ENCODE results near the gene CLDN10.
"Not testable (repeated sequence)": the region's sequence is repeated elsewhere in the genome, so short reads cannot be mapped to it uniquely, and the experiment has no call there.

Gene CLDN10, protein sequence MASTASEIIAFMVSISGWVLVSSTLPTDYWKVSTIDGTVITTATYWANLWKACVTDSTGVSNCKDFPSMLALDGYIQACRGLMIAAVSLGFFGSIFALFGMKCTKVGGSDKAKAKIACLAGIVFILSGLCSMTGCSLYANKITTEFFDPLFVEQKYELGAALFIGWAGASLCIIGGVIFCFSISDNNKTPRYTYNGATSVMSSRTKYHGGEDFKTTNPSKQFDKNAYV

DNA sequence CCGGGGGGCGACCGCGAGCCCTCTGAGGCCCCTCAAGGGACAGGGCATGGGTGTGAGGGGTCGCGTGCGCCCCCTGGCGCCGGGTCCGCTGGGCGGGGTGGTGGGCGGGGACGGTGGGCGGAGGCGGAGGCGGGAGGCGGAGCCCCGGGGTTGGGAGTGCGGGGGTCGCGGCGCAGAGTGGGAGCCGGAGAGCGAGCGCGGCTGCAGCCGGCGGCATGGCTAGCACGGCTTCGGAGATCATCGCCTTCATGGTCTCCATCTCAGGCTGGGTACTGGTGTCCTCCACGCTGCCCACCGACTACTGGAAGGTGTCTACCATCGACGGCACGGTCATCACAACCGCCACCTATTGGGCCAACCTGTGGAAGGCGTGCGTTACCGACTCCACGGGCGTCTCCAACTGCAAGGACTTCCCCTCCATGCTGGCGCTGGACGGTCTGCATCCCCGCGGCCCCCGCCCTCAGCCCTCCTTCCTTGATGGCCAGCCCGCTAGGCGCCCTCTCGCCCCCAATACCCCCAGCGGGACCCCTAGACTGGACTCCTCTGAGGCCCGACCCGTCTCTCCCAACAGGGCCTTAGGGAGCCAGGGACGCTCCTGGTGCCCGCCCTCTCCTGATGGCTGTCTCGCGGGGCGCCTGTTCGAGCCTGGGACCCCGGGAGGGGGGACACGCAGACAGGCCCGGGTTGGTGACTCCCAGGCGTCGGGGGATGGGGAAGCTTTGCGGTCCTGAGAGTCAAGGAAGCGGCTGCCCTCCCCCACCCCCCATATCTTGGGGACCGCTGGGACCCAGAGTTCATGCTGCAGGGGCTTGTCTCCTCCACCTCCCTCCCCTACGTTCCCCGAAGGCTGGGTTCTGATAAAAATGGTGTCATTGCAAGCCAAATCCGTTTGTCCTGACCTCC, at the start of gene CLDN10:
Gene CLDN10, plus strand, starts transcription at position 182 of the 903 bp plus-strand sequence. Its CDS starts 34 bp downstream, at position 216.
- DNase-seq = no peak

DNA sequence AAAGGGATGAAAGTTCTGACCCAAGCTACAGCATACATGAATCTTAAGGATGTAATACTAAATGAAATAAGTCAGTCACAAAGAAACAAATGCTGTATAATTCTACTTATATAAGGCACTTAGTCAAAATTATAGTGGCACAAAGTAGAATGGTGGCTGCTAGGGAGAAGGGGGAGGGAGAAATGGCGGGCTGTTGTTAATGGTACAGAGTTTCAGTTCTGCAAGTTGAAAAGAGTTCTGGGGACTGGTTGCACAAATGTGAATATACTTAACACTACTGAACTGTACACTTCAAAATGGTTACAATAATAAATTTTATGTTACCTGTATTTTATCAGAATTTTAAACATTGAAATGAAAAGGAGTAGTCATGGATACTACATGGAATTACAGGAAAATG, 48.9 kb upstream of the CLDN10 start:
- no peak for DNase-seq

DNA sequence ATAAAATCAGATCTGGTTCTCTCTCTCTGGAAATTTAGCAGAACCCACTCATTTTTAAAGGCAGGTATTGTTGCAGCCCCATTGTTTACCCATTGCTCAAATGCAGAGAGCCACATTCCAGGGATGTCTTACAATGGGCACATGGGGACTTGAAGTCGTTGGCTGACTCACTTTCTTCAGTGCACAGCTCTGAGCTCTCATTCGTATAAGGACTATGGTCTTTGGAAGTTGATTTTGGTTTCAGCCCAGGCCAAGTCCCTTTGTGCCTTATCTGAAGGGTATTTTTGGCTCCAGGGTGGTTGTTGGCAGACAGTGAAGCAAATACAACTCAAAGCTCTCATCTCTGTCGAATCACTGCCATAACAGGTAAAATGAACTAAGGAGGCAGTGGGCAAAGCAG, 47.3 kb upstream of the CLDN10 start:
- no peak for DNase-seq

DNA sequence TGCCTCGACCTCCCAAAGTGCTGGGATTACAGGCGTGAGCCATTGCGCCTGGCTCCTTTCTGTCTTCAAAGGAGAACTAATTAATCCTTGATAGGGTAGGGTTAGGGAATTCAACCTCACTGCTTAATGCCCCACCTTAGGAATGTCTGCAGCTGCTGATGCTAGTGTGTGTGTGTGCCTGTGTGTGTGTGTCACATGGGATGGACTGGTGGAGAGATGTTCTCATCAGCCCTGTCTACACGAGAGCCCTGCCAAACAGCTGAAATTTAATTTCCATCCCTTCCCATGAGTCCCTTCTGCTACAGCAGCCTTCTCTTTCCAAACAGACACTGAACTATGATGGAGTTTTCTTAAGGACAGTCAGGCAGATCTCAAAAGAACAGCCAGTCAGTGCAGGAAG, 46.5 kb upstream of the CLDN10 start:
- no peak for DNase-seq

DNA sequence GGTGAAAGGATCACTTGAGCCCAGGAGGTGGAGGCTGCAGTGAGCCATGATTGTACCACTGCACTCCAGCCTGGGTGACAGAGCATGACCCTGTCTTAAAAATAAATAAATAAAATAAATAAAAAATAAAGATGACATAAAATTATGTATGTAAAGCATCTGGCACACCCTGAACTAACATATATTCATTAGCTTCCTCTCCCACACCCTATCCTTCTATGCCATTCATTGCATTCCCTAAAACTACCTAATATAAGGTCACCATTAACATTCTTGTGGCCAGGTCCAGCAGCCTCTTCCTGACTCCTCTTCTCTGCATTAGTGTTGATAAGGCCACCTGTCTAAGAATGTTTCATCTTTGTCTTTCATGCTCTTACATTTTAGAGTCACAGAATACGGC, 44.5 kb upstream of the CLDN10 start:
- no peak for DNase-seq

DNA sequence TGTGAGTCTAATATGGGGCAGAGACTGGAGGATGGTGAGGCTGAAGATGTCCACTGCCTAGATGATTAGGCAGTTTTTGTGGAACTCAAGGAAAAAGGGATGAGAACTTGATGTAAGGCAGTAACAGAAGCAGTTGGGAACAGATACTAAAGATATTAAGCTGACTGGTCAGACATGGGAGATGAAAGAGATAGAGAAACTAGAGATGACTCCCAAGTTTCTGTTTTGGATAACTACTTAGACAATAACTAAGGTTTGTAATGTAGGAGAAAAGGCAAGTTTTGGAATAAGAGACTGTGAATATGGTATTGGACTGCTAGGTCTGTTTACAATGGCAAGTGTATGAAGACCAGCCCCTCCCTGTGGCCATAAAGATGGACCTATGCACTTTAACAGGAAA, 43.5 kb upstream of the CLDN10 start:
- no peak for DNase-seq

DNA sequence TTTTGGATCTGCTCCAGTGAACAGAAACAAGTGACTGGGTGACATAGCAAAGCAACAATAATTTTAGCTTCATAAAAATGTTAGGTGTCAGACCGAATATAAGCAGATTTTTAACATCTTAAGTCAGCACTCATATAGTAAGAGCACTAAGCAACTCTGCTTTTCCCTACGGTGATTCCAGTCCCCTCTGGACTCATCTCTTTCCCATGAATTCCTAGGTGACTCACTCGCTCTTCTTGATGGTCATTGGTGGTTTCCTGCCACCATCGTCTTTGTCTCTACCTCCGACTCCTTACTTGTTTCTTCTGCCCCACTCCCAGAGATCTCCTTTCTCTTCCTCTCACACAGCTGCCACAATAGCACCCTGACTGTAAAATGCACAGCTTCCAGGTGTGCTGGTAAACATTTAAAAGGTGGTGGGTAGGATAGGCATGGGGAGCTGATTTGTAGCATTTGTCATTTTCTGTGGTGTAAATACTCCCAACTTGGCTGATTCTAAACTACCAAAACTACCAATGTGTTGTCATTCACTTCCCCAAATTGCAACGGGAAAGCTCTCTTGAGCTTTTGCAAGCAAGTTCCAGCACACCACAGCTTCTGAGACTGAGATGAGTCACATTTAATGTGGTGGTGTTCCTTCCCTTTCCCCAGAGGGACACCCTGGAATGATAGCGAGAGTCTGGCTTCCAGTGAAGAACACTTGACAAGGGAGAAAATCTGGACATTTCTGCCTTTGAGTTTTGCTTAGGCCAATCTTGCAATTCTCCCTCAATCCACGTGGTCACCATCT, 42.8 kb upstream of the CLDN10 start:
- DNase-seq = no peak

DNA sequence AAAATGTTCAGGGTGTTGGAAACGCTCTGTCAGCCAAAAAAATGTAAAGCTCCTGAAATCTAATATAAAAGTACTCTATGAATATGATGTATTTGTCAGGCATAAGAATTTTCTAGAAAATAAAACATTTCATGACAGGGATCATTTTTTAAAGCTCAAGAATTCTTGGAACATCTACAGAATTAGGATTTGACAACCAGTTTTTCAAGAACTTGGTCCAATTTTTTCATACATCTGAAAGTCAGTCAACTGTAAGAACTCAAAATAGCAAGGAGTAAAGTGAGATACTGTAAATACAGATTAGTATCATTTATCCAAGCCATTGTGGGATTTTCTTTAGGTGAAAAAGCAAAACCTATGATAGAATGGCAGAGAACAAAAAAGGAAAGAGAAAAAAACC, 41.6 kb upstream of the CLDN10 start:
- DNase-seq = no peak

DNA sequence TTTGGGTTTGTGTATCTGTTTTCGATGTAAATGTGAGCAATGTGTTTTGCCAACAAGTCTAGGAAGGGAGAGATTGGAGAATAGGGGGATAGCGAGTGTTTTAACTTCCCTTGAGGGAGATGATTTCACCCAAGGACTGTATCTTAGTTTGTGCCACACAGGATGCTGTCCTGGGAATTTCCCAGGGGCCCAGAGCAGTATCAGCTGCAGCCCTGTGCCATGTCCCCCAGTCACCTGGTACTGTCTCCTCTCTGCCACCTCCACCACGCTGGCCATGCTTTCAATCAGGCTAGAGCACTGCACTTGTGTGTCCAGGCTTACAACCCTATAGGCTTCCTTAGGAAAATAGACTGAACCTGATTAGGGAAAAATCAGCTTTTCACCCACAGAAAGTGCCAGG, 40.1 kb upstream of the CLDN10 start:
- no peak for DNase-seq

DNA sequence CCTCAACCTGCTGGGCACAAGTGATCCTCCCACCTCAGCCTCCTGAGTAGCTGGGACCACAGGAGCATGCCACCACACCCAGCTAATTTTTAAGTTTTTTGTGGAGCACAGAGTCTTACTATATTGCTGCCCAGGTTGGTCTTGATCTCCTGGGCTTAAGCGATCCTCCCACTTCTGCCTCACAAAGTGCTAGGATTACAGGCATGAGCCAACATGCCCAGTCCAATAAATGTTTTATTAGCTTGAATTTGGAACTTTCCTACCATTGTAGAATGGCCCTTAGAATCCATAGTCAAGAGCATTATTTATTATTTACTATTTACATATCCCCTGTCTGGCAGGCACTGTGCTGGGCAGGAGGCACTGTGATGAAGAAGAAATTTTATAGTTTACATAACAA, 39.6 kb upstream of the CLDN10 start:
- DNase-seq = no peak

DNA sequence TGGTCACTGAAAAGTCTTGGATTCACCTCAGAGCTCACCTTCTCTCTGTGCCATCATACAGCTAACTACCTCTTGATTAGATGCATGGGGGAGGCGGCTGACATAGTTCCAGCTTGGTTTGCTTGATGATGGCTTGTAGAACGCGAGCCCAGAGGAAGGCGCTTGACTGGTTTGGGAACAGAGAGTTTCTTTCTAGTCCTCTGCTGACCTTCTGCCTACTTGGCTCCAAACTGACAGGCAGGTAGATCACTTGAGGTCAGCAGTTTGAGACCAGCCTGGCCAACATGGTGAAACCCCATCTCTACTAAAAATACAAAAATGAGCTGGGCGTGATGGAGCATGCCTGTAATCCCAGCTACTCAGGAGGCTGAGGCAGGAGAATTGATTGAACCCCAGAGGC, 36.9 kb upstream of the CLDN10 start:
- DNase-seq = not testable (repeated sequence)

DNA sequence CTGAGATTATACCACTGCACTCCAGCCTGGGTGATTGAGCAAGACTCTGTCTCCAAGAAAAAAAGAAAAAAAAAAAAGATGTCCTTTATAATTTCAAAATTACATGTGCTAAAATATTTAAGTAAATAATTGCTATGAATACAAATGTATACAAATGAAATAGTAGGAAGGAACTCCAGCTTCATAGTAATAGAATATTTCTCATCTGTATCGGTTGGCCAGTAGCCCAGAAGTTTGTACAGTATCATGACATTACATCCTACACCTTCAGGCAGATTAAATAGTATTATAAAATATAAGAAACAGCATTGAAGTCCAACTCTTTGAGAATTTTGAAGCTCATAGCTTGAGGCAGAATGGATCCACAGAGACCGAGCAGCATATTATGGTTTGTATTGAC, 36.5 kb upstream of the CLDN10 start:
- DNase-seq = no peak

DNA sequence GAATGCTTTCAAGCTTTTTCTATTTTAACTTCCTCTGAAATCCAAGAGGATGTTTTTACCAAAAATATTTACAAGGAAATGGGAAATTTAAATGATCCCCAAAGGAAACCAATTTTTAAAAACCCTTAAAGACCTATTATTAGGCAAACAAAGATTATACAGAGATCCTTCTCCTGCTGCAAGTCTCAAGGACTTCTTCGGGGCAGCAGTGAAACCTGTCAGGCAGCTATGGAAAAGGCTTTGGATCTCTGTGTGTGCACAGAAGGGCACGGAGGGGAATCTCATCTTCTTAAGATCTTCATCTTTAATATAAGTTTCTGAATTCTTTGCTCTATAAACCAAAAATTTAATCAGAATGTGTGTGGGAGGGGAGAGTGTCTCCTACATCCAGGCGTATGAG, 36.0 kb upstream of the CLDN10 start:
- no peak for DNase-seq

DNA sequence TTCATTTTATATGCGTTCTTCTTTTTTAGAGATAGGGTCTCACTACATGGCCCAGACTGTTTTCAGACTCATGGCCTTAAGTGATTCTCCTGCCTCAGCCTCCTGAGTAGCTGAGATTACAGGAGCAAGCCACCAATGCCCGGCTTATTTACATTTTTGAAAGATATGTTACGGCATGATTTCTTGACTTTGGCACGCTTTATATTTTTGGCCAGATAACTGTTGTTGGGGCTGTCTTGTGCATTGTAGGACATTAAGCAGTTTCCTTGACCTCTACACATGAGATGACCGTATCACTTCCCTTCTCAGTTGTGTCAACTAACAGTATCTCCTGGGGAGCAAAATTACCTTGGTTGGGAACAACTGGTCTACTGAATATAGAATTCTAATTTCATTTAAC, 28.9 kb upstream of the CLDN10 start:
- DNase-seq = no peak

DNA sequence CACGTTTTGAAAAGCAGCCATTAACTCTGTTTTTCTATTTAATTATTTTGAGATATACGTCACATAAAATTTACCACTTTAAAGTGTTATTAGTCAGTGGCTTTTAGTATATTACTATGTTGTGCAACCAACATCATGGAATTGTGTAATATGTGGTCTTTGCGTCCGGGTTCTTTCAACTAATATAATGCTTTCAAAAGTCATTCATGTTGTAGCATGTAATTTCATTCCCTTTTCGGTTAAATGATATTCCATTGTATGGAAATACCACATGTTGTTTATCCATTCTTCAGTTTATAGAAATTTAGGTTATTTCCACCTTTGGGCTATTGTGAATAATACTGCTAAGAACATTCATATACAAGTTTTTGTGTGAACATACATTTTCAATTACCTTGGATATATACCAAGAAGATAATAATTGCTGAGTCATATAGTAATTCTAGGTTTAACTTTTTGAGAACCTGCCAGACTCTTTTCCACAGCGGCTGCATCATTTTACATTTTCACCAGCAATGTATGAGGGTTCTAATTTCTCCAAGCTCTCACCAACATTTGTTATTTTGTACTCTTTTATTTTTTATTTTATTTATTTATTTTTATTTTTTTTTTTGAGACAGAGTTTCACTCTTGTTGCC, 28.1 kb upstream of the CLDN10 start:
- DNase-seq = no peak

DNA sequence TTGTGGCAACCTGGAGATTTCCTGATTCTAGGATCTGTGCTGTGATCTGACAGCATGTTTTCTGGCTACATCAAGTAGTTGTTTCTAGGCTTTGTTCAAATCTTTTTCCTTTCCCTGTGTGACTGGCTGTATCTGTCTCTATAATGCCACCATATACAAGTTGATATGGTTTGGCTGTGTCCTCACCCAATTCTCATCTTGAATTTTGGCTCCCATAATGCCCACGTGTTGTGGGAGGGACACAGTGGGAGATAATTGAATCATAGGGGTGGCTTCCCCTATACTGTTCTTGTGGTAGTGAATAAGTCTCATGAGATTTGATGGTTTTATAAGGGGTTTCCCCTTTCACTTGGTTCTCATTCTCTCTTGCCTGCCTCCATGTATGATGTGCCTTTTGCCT, 24.6 kb upstream of the CLDN10 start:
- DNase-seq = no peak

DNA sequence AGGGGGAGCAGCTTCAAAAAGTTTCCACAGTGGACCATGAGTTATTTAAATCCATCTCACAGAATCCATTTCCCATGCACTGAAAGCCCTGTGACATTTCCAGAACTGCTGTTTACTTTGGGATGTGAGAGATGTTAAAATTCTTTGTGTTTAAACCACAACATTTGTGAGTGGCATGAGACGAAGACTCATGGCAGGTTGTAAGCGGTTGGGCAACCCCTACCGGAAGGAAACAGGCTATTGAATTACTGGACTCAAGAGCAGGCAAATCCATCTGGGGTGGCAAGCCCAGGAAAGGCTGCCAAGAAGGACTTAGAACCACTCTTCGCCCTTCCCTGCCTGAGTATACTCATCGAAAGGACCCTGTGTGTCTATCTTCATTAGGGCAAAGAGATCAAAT, 22.3 kb upstream of the CLDN10 start:
- no peak for DNase-seq

DNA sequence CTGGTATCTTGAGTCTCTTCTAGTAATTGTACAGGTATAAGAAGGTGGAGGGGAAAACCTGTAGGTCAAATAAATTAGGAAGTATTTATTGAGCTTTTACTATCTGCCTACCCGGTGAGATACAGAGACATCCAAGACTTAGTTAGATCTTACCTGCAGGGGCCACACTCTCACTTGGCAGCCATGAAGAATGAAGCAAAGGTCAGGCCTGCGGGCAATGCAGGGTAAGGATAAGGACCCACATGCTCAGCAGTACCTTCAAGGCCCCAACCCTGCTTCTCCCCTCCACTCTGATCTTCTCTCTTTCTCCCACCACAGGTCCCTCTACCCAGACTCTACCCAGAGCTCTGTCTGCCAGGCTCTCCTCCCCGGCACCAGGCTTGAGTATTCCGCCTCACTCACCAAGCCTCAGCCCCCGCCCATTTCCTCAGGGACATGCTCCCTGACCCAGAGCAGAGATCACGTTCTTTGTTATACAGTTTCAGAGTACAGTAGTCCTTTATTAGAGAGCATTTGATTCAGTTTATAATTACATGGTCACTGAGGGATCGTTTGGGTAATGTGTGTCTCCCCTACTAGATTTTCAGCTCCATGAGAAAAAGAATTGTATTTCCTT, 18.9 kb upstream of the CLDN10 start:
- DNase-seq = no peak

DNA sequence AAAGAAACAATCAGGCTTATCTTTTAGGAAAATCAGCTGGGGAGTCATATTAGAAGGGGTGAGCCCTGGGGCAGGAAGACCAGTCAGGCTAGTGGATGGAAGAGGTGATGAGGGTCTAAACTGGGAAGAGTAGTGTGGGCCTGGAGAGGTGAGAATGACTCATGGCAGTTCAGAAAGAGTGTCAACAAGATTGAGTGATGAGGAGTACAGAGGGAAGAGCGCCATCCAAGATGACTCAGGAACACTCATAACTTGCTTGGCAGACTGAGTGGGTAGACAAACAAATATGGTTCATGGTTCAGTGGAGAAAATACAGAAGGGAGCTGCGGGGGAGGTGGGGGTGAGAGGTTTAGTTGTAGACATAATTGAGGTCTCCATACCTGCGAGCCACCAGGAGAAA, 17.3 kb upstream of the CLDN10 start:
- no peak for DNase-seq

DNA sequence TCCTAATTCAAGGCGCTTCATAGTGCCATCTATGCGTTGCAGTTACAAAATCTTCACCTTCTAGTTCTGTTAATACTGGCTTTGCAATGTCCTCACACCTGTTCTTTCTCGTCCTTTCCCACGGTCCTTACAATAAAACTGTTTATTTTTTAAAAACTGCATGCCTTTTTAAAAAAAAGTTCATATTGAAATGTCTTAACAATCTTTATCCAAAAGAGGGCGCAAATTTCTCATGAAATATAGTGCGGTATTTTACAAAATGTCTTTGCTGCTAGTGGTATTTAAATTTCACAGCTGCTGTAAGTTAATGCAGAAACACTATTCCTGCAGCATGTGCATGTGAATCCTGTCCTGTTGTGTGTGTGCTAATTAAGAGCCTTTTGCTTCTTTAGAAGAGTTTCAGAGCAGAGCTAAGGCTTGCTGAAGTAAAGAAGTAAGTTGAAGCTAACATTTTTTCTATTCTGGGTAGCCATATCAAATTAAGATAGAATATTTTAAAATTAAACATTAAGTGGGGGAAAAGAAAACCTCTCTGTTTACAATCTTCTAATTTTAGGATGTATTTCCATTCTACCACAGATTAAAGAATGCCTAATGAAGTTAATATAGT, 15.8 kb upstream of the CLDN10 start:
- DNase-seq = no peak

DNA sequence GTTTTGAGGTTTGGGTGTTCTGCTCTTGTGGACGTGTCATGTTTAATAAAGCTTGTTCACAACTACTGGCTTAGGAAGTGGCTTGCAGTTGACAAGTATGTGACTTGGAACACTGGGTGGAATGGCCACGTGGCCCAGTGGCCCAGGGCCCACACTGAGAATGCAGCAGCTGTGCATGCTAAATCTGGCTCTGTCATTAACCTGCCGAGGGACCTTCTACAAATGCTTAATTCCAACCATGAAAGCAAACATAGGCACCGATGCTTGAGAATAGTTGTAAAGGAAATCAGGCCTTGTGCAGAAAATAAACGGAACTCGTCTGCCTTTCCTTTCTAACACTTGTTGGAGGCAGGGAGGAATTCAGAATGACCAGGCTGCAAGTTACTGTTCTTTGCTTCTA, 11.6 kb upstream of the CLDN10 start:
- DNase-seq = no peak

DNA sequence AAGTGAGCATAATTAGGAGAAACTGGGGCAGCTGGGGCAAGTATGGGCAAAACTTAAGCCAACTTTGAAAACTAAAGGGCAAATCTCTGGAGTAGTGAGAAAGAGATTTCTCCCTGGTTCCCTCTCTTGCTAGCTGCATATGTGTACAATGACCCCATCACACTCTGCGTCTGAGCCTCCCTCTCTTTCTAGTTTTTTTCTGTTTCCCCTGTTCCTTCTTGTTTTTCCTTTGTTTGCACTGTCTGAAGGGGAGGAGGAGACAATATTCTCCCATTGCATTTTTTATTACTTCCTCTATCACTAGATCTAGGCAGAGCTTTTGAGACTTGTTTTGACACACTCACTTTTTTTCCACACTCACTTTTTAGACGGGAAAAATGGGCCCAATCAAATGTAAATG, 11.2 kb upstream of the CLDN10 start:
- no peak for DNase-seq
